Memory B cell (primary cell): ENCODE measurements around the gene HID1.

ENCODE experiments used
- ATAC-seq: fragments of 150-1000 bp; cut with Tn5 transposase; 2 replicates; pipeline ENCODE4 v1.10.0; 2021; ENCODE audit warnings: low read depth, mild to moderate bottlenecking, moderate library complexity
- DNase-seq, 2 donors: peaks; one replicate each; pipeline ENCODE4 v3.0.0; 2022; ENCODE audit warnings: low spot score in 2 of 2
- H3K27ac Mint-ChIP-seq: one replicate; pipeline ENCODE4 v1.8.0; 2022; ENCODE audit warnings: mild to moderate bottlenecking, moderate library complexity, mixed read lengths
- H3K27me3 Mint-ChIP-seq: one replicate; pipeline ENCODE4 v1.8.0; 2022; ENCODE audit warnings: mixed read lengths
- H3K36me3 Mint-ChIP-seq: one replicate; pipeline ENCODE4 v1.8.0; 2022; ENCODE audit warnings: mild to moderate bottlenecking, mixed read lengths
- H3K4me1 Mint-ChIP-seq: one replicate; pipeline ENCODE4 v1.8.0; 2022; ENCODE audit warnings: mixed read lengths
- H3K4me3 Mint-ChIP-seq: one replicate; pipeline ENCODE4 v1.8.0; 2022; ENCODE audit warnings: mild to moderate bottlenecking, moderate library complexity, mixed read lengths
- H3K9me3 Mint-ChIP-seq: one replicate; pipeline ENCODE4 v1.8.0; 2022; ENCODE audit warnings: mixed read lengths

HID1 gene, protein sequence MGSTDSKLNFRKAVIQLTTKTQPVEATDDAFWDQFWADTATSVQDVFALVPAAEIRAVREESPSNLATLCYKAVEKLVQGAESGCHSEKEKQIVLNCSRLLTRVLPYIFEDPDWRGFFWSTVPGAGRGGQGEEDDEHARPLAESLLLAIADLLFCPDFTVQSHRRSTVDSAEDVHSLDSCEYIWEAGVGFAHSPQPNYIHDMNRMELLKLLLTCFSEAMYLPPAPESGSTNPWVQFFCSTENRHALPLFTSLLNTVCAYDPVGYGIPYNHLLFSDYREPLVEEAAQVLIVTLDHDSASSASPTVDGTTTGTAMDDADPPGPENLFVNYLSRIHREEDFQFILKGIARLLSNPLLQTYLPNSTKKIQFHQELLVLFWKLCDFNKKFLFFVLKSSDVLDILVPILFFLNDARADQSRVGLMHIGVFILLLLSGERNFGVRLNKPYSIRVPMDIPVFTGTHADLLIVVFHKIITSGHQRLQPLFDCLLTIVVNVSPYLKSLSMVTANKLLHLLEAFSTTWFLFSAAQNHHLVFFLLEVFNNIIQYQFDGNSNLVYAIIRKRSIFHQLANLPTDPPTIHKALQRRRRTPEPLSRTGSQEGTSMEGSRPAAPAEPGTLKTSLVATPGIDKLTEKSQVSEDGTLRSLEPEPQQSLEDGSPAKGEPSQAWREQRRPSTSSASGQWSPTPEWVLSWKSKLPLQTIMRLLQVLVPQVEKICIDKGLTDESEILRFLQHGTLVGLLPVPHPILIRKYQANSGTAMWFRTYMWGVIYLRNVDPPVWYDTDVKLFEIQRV

DNA sequence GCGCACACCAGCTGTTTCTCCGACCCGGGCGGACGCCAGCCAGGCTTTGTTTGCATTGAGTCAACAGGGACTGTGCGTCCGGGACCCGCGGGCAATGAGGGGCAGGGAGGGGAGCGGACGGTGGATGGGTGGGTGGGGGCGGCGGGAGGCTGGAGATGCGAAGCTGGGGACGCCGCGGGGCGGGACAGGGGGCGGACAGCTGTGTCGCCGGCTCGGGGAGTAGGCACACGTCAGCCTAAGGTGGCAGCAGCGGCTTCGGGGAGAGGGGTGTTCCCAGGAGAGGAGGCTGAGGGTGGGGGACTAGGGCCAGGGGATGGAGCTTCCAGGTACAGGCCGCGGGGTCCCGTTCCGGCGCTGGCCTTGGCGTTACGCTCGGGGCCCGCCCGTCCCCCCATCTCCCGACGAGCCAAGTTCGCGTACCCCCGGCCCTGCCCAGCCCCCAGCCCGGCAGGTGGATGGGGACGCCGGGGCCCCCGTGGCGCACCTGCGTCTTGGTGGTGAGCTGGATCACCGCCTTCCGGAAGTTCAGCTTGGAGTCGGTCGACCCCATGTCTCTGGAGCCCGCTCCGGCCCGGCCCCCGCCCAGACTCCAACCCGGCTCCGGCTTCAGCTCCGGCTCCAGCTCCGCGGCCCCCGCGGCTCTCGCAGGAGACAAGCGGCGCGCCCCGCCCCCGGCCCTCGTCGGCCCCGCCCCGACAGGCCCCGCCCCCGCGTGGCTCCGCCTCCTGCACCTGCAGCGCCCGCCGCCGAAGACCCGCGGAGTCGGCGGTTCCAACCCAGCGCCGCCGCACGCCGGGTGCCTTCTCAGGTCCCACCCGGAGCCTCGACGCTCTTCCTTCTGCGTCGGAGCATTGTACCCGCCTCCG, at the start of gene HID1:
Gene HID1 (minus strand): TSS at position 653 of the 866 bp plus-strand sequence. CDS start 103 bp downstream, at position 550.
- Mint-ChIP-seq H3K9me3 (no peaks in the 10 kb centered on the region), H3K36me3 (no peaks in the 10 kb centered on the region), H3K4me3 (peak within 1 kb of the TSS; percentile 82), H3K27me3 (peaks cover 13% of the 10 kb centered on the region), H3K27ac (peak within 1 kb of the TSS; percentile 9), H3K4me1 (peaks cover 6% of the 10 kb centered on the region)
- DNase-seq, result peak; percentile 61 to 72
- peak; percentile 83 for ATAC-seq

DNA sequence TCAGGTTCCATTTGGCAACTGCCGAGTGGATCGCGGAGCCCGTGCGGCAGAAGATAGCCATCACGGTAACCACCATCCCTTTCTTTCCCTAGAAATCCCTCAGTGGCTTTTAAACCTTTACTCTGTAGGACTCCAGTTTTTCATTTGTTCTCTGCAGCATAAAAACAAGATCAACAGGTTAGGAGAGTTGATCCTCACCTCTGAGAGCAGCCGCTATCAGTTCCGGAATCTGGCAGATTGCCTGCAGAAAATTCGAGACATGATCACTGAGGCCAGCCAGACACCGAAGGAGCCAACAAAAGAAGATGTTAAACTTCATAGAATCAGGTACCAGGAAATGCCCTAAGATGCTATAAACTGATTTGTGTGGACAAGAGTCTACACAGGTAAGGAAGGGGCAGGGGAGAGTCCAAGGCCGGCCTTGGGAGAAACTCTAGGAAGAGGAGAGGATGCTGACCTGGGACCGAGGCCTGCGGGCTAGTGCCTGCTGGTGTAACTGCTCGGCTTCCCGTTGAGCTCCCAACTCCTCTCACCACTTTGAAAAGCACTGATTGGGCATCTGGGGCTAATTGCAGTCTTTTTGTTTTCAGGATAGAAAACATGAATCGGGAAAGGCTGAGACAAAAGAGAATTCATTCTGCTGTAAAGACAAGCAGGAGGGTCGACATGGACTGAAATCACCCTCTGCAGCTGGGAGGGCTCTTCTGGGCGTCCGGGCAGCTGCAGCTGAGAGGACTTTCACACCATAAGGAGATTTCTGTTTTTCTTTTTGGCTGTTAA, 48.0 kb upstream of the HID1 start:
- DNase-seq, result no peak
- peaks cover 6% of the 10 kb centered on the region for H3K4me1 Mint-ChIP-seq
- H3K36me3 Mint-ChIP-seq, result peaks cover 29% of the 10 kb centered on the region
- no peak overlapping the region for H3K27ac Mint-ChIP-seq
- no peaks in the 10 kb centered on the region for H3K27me3 Mint-ChIP-seq
- no peaks in the 10 kb centered on the region for H3K9me3 Mint-ChIP-seq
- no peak for ATAC-seq
- no peak overlapping the region for H3K4me3 Mint-ChIP-seq

DNA sequence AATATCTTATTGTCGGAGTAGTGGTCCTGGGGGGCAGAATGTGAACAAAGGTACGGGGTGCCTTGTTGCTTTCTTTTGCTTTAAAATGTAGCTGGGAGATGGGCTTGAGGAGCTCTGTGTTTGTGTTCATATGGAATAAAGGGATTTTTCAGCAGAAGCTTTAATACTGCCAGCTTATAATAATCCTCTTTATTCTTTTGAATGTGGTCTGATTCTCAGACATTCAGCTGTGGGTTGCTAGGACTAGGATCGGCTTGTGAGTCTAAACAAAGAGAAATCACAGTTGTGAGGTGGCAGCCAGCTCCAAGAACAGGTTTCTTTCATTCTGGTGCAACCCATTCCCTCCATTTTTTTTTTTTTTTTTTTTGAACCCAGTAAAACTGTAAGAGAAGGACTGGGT, 47.2 kb upstream of the HID1 start:
- Mint-ChIP-seq H3K27ac (no peak overlapping the region), H3K4me3 (no peak overlapping the region), H3K4me1 (peaks cover 8% of the 10 kb centered on the region), H3K27me3 (no peaks in the 10 kb centered on the region), H3K9me3 (no peaks in the 10 kb centered on the region), H3K36me3 (peaks cover 35% of the 10 kb centered on the region)
- ATAC-seq (no peak), DNase-seq (no peak)

DNA sequence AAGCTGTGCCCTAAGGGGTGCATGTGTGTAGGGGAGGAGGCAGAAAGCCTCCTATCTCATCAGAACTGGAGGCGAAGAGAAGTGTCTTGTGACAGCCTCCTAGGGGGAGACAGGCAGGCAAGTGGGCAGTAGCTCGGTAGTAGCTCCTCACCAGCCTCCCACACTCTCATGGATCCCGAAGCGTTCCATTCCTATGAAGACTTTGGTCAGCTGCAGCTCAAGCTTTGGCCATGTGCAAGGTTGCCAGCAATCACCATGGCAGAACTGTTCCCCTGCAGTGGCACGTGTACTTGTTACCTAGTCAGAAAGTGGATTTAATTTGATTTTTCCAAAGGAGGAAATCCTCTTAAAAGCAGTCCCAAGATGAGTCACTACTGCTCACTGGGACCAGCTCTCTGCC, 46.6 kb upstream of the HID1 start:
- ATAC-seq, result no peak
- no peaks in the 10 kb centered on the region for H3K27me3 Mint-ChIP-seq
- peaks cover 10% of the 10 kb centered on the region for H3K4me1 Mint-ChIP-seq
- no peak overlapping the region for H3K4me3 Mint-ChIP-seq
- no peak overlapping the region for H3K27ac Mint-ChIP-seq
- H3K36me3 Mint-ChIP-seq, result peaks cover 35% of the 10 kb centered on the region
- no peak for DNase-seq
- no peaks in the 10 kb centered on the region for H3K9me3 Mint-ChIP-seq

DNA sequence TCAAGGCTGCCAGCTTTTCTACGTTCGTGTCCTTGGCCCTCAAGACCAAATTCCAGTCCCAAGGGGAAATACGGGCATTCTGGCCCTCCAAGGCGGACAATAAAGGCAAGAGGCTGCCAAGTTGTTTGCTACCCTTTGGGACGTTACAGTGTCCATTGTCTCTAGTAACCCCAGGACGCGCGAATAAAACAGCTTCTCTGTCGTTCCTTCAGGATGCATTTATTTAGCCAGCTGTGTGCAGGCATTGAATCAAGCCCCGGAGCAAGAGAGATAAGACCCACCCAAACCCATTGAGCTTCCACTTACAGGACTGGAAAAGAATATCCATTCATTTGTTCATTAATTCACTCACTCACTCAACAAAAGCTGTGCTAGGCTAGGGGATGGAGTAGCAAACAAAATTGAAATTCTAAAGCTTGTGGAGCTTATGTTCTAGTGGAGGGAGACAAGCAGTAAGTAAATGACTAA, 40.6 kb upstream of the HID1 start:
- Mint-ChIP-seq H3K27me3 (peaks cover 4% of the 10 kb centered on the region), H3K36me3 (peaks cover 12% of the 10 kb centered on the region), H3K9me3 (no peaks in the 10 kb centered on the region), H3K27ac (peak overlapping the region; percentile 89), H3K4me3 (peak overlapping the region; percentile 91), H3K4me1 (peaks cover 22% of the 10 kb centered on the region)
- no peak for DNase-seq
- ATAC-seq, result no peak

DNA sequence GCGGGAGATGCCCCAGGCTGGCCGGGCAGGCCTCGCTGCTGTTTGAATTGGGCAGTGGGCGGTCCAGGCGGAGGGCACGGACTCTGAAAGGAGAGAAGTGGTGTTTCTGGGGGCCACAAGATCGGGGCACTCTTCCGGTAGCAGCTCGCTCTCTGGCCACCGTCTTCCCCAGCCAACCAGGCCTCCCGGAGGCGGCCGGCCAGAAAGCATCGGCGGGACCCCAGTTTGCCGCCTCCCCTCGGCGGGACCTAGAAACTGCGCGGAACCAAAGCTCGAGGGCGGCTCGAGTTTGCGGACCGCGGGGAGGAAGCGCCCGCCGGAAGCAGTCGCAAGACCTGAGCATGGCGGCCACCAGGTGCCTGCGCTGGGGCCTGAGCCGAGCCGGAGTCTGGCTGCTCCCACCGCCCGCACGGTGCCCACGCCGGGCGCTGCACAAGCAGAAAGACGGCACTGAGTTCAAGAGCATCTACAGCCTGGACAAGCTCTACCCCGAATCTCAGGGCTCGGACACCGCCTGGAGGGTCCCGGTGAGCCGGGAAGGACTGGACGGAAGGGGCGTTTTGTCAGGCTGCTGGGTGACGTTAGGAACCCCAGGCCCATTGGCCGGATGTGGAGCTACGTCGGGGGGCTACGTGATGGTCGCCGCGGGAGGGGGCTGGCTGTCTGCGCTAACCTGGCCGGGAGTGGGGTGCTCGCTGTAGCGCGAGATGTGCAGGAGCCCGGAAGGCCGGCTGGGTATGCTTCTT, 40.0 kb upstream of the HID1 start, which contains the start of gene MRPL58:
Gene MRPL58 (plus strand): TSS at position 325 of the 746 bp plus-strand sequence. CDS start 17 bp downstream, at position 342.
- Mint-ChIP-seq H3K4me1 (peaks cover 22% of the 10 kb centered on the region), H3K4me3 (peak within 1 kb of the TSS; percentile 91), H3K27me3 (peaks cover 4% of the 10 kb centered on the region), H3K9me3 (no peaks in the 10 kb centered on the region), H3K27ac (peak within 1 kb of the TSS; percentile 89), H3K36me3 (peaks cover 12% of the 10 kb centered on the region)
- DNase-seq (peak; percentile 76 to 78), ATAC-seq (peak; percentile 96)

DNA sequence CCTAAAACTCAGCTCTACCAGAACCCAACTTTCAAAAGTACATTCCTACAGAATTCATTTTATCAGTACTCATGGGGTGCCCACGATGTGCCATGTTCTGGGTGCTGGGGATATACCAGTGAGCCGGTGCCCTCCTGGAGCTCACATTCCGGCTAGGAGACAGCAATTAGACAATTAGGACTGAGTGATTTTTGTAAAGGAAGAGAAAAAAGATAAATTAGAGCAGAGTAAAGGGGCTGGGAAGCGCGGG, 39.5 kb upstream of the HID1 start:
- peak overlapping the region; percentile 89 for H3K27ac Mint-ChIP-seq
- H3K4me3 Mint-ChIP-seq, result peak overlapping the region; percentile 91
- peaks cover 4% of the 10 kb centered on the region for H3K27me3 Mint-ChIP-seq
- peaks cover 12% of the 10 kb centered on the region for H3K36me3 Mint-ChIP-seq
- ATAC-seq (no peak), DNase-seq (no peak)
- H3K9me3 Mint-ChIP-seq, result no peaks in the 10 kb centered on the region
- peaks cover 22% of the 10 kb centered on the region for H3K4me1 Mint-ChIP-seq

DNA sequence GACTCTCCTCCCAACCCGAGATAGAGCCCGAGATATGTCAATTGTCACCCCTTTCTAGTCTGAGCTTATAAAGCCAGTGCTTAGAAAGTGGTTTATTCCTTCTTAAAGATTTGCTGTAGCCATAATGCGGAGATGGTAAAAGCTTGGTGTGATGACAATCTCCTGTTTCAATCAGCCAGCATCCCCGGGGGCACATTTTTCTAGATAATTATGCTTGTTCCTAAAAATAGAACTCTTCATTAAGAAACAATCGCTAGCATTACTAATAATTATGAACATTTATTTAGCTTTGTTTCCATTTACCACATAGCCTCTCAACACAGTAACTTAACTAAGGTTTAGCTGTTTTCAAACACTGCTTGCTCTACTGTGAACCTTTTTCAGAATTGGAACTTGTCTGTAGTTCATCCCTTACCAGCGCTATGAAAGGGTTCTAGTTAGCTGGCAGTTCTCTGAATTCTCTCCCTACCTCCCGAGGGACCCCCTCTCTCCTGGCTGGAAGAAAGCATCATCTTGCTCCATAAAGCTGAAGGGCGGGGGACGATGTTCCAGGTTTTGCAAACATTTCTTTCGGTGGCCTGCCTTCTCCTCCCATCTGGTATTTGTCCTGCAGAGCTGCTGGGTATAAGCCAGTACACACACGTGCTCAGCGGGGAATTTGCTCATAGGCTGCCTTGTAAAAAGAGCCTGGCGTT, 39.0 kb upstream of the HID1 start:
- H3K4me3 Mint-ChIP-seq, result peak overlapping the region; percentile 91
- peaks cover 22% of the 10 kb centered on the region for H3K4me1 Mint-ChIP-seq
- H3K9me3 Mint-ChIP-seq, result no peaks in the 10 kb centered on the region
- peaks cover 12% of the 10 kb centered on the region for H3K36me3 Mint-ChIP-seq
- ATAC-seq, result no peak
- DNase-seq, result no peak
- peak overlapping the region; percentile 89 for H3K27ac Mint-ChIP-seq
- peaks cover 4% of the 10 kb centered on the region for H3K27me3 Mint-ChIP-seq

DNA sequence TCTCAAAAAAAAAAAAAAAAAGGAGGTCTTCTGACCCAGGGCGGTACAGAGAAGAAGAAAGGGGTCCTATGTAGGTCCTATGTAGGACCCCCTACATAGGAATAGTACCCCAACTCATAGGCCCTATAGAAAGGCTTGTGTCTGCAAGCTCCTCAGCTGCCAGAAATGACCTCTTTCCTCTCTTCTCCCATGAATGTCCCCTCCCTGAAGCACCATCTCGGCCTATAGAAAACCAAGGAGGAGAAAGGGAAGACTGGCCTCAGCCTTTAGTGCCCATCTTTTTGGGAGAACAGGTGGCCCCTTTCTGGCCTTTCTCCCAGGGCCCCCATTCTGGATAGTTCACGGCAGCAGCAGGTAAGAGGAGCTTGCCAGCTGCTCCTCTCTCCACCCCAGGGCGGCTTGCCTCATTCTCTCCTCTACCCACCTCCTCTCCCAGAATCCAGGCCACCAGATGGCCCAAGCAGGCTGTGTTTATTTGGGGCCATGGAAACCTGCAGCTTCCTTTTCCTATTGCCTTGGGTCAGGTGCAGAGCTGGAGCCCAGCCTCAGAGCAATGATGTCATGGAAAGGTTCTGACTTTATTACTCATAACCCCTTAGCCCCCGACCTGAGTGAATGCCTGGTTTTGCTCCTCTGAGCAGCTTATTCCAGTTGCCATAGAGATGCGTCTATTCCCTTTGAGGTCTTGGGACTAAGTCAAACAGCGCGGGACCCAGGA, 38.3 kb upstream of the HID1 start:
- H3K4me1 Mint-ChIP-seq, result peaks cover 20% of the 10 kb centered on the region
- peak overlapping the region; percentile 25 for H3K4me3 Mint-ChIP-seq
- ATAC-seq (no peak), DNase-seq (no peak)
- H3K27ac Mint-ChIP-seq, result no peak overlapping the region
- H3K9me3 Mint-ChIP-seq, result no peaks in the 10 kb centered on the region
- H3K27me3 Mint-ChIP-seq, result peaks cover 5% of the 10 kb centered on the region
- H3K36me3 Mint-ChIP-seq, result peaks cover 9% of the 10 kb centered on the region

DNA sequence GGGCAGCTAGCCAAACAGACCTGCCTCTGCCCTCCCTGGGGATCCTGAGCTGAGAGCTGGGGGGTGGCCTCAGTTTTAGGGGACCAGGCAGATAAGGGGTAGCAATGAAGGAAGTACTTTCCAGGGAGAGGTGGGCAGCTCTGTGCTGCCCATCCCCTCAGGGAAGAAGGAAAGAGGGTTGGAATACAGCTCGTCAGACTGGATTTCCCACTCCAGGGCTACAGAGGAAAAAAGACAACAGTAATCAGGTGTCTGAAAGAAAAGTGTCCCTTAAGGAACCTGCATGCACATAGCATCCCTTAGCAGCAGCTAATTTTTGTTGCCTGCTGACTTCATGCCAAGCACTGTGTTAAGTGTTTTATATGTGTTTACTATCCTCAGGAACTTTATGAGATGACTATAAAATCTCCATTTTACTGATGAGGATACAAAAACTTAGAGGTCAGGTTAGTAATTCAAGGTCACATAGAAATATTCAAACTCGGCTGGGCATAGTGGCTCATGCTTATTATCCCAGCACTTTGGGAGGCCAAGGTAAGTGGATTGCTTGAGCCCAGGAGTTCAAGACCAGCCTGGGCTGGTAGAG, 36.7 kb upstream of the HID1 start:
- ATAC-seq (no peak), DNase-seq (no peak)
- Mint-ChIP-seq H3K4me1 (peaks cover 12% of the 10 kb centered on the region), H3K36me3 (peaks cover 3% of the 10 kb centered on the region), H3K9me3 (no peaks in the 10 kb centered on the region), H3K4me3 (no peak overlapping the region), H3K27ac (no peak overlapping the region), H3K27me3 (peaks cover 7% of the 10 kb centered on the region)

DNA sequence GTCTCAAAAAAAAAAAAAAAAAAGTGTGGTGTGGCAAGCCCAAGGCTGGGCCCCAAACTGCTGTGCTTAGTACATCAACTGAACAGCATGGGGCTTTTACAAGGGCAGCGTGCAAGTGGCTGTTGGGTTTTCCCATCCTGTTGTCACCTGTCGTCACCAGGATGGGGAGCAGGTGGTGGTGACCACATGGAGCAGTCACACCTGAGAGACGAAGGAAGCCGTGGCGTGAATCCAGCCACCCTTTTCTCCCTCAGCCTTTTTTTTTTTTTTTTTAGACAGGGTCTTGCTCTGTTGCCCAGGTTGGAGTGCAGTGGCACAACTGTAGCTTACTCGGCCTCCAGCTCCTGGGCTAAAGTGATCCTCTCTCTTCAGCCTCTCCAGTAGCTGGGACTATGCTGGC, 35.8 kb upstream of the HID1 start:
- DNase-seq (no peak), ATAC-seq (no peak)
- no peaks in the 10 kb centered on the region for H3K9me3 Mint-ChIP-seq
- H3K4me3 Mint-ChIP-seq, result no peak overlapping the region
- H3K27me3 Mint-ChIP-seq, result peaks cover 7% of the 10 kb centered on the region
- peaks cover 5% of the 10 kb centered on the region for H3K4me1 Mint-ChIP-seq
- H3K27ac Mint-ChIP-seq, result no peak overlapping the region
- no peaks in the 10 kb centered on the region for H3K36me3 Mint-ChIP-seq
